Adipocyte (in vitro differentiated cells): Measurements from ENCODE around the gene RAPGEF5.

ENCODE experiments used
- DNase-seq: peaks from one replicate; pipeline ENCODE4 v3.0.0-alpha.2; 2015; ENCODE audit warnings: low read depth
- H3K27me3 ChIP-seq: replicated peaks from 2 replicates; pipeline ENCODE4 v1.7.0; 2013; ENCODE audit warnings: mild to moderate bottlenecking, low read length, moderate library complexity; ENCODE audit not compliant: control insufficient read depth, insufficient read depth
- H3K36me3 ChIP-seq: 2 replicates; pipeline ENCODE4 v1.7.0; 2013; ENCODE audit warnings: low read length, mild to moderate bottlenecking, moderate library complexity; ENCODE audit not compliant: control insufficient read depth, insufficient read depth, severe bottlenecking
- H3K4me1 ChIP-seq: 2 replicates; pipeline ENCODE4 v1.7.0; 2013; ENCODE audit warnings: mild to moderate bottlenecking, low read length, moderate library complexity; ENCODE audit not compliant: control insufficient read depth, insufficient read depth
- H3K4me3 ChIP-seq: 2 replicates; pipeline ENCODE4 v1.7.0; 2013; ENCODE audit warnings: mild to moderate bottlenecking, low read length, moderate library complexity
- H3K9ac ChIP-seq: 2 replicates; pipeline ENCODE4 v1.7.0; 2013; ENCODE audit warnings: mild to moderate bottlenecking, low read length, moderate library complexity
- H3K9me3 ChIP-seq: 2 replicates; pipeline ENCODE4 v1.7.0; 2013; ENCODE audit warnings: mild to moderate bottlenecking, low read length, moderate library complexity; ENCODE audit not compliant: control insufficient read depth

Gene RAPGEF5

GRCh38 chr7:22234227-22234626 lies 122.7 kb downstream of the RAPGEF5 start:
- H3K36me3 ChIP-seq, result no peaks in the 10 kb centered on the region
- no peak for DNase-seq
- no peak overlapping the region for H3K4me3 ChIP-seq
- peaks cover 13% of the 10 kb centered on the region for H3K4me1 ChIP-seq
- no peak overlapping the region for H3K9ac ChIP-seq
- no peaks in the 10 kb centered on the region for H3K9me3 ChIP-seq
- H3K27me3 ChIP-seq, result no peaks in the 10 kb centered on the region

- Histone ChIP-seq H3K9me3 (no peaks in the 10 kb centered on the region), H3K36me3 (no peaks in the 10 kb centered on the region), H3K9ac (no peak overlapping the region), H3K27me3 (no peaks in the 10 kb centered on the region), H3K4me1 (peaks cover 12% of the 10 kb centered on the region), H3K4me3 (no peak overlapping the region)
- DNase-seq, result no peak
Observed at GRCh38 chr7:22231806-22232205, 125.1 kb downstream of the RAPGEF5 start.

GRCh38 chr7:22231141-22231540 lies 125.8 kb downstream of the RAPGEF5 start:
- Histone ChIP-seq H3K4me1 (peaks cover 12% of the 10 kb centered on the region), H3K27me3 (no peaks in the 10 kb centered on the region), H3K9ac (no peak overlapping the region), H3K9me3 (no peaks in the 10 kb centered on the region), H3K4me3 (no peak overlapping the region), H3K36me3 (no peaks in the 10 kb centered on the region)
- DNase-seq, result no peak

- H3K9me3 ChIP-seq, result no peaks in the 10 kb centered on the region
Observed at GRCh38 chr7:22230238-22230637, 126.7 kb downstream of the RAPGEF5 start.

GRCh38 chr7:22229148-22229547 lies 127.8 kb downstream of the RAPGEF5 start:
- Histone ChIP-seq H3K36me3 (no peaks in the 10 kb centered on the region), H3K9me3 (no peaks in the 10 kb centered on the region), H3K4me3 (no peak overlapping the region), H3K27me3 (no peaks in the 10 kb centered on the region), H3K9ac (no peak overlapping the region), H3K4me1 (peaks cover 16% of the 10 kb centered on the region)
- DNase-seq, result no peak

More at GRCh38 chr7:22230238-22230637, 126.7 kb downstream of the RAPGEF5 start:
- Histone ChIP-seq H3K9ac (no peak overlapping the region), H3K36me3 (no peaks in the 10 kb centered on the region), H3K4me1 (peaks cover 12% of the 10 kb centered on the region), H3K4me3 (no peak overlapping the region), H3K27me3 (no peaks in the 10 kb centered on the region)
- no peak for DNase-seq

GRCh38 chr7:22223807-22224206 lies 133.1 kb downstream of the RAPGEF5 start:
- no peak for DNase-seq
- Histone ChIP-seq H3K36me3 (no peaks in the 10 kb centered on the region), H3K27me3 (no peaks in the 10 kb centered on the region), H3K4me3 (no peak overlapping the region), H3K9me3 (no peaks in the 10 kb centered on the region), H3K9ac (no peak overlapping the region), H3K4me1 (peaks cover 32% of the 10 kb centered on the region)

GRCh38 chr7:22220941-22221340 lies 136.0 kb downstream of the RAPGEF5 start:
- Histone ChIP-seq H3K36me3 (no peaks in the 10 kb centered on the region), H3K9me3 (no peaks in the 10 kb centered on the region), H3K4me3 (no peak overlapping the region), H3K27me3 (no peaks in the 10 kb centered on the region), H3K4me1 (peaks cover 32% of the 10 kb centered on the region), H3K9ac (no peak overlapping the region)
- no peak for DNase-seq

DNA sequence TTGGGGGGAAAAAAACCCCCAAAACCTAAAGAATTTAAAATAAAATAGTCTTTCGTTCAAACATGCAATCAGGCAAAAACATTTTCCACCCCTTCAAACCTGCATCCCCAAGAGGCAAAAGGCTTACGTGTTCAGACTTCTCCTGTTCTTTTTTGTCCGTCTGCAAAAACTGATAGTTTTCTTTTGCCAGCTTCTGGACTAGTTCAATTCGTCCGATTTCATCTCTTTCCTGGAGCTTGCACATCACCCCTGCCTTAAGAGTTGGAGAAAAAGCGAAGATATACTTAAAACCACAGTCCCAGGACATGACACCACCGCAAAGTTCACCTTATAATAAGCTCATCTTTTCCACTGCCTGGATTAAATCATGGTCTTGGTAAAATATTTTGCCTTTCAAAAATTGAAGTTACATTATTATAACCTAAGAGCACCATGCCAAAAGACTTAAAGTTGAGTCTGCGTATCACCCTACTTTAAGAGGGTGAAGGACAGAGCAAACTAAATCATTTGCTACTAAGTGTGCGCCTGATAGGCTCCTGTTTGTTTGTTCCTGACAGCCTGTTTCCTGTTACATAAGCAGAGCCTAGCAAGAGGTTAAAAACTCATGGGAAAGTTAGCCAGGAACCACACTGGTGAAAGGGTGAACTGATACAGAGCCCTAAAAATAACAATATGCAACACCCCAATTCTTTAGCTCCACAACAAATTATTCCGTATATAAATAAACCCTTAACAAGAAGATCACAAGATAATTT lies 137.0 kb downstream of the RAPGEF5 start:
- peak overlapping the region; percentile 6 for H3K9ac ChIP-seq
- no peaks in the 10 kb centered on the region for H3K36me3 ChIP-seq
- H3K27me3 ChIP-seq, result no peaks in the 10 kb centered on the region
- no peak for DNase-seq
- peaks cover 32% of the 10 kb centered on the region for H3K4me1 ChIP-seq
- no peak overlapping the region for H3K4me3 ChIP-seq
- H3K9me3 ChIP-seq, result no peaks in the 10 kb centered on the region

DNA sequence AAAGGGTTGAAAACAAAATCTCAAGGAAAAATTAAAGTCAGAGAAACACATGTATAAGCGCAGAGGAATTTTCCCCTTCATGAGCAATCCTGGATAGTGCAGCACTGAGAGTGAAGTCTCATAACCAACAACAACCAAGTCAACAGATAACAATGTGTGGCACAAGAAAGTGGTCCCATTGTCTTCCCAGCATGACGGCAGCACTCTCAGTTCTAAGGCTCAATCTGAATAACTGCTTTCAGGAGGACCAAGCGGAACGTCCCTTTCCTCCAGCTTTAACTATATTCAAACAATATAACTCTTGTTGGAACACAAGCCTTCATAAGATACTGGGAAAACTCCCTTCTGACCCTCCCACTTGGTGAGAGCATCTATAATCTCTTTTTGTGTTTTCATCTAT lies 137.9 kb downstream of the RAPGEF5 start:
- DNase-seq, result no peak

DNA sequence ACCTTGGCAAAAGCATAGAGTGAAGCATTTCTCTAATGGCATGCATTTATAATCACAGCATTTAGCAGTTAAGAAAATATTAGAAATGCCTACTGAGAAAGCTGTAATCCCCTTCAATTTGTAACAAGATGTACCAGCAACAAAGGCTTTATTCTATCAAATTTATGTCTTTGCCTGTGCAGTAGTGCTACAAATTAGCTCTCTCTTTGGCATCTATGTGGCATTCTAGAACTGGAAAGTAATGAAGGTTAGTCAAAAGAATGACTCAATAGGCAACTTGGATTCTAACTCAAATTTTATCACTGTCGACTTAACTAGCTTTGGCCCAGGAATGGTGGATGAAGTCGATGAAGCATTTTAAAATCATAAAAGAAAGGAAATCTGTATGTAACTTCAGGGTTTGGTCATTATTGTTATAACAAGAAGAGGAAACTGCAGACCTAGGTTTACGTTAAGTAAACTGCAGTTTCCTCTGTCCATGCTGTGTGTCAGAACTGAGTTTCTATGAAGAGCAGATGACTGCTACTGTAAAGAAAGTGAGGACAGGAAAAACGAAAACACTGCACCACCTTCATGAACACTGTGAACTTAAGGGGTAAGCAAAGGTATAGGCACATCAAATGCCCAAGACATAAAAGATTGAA lies 140.0 kb downstream of the RAPGEF5 start:
- Histone ChIP-seq H3K36me3 (no peaks in the 10 kb centered on the region), H3K27me3 (no peaks in the 10 kb centered on the region), H3K4me1 (peaks cover 20% of the 10 kb centered on the region), H3K4me3 (no peak overlapping the region), H3K9me3 (no peaks in the 10 kb centered on the region), H3K9ac (no peak overlapping the region)
- DNase-seq, result no peak

More for the DNA sequence above, 137.9 kb downstream of the RAPGEF5 start:
- Histone ChIP-seq H3K27me3 (no peaks in the 10 kb centered on the region), H3K4me1 (peaks cover 26% of the 10 kb centered on the region), H3K4me3 (no peak overlapping the region), H3K9ac (no peak overlapping the region), H3K9me3 (no peaks in the 10 kb centered on the region), H3K36me3 (no peaks in the 10 kb centered on the region)

DNA sequence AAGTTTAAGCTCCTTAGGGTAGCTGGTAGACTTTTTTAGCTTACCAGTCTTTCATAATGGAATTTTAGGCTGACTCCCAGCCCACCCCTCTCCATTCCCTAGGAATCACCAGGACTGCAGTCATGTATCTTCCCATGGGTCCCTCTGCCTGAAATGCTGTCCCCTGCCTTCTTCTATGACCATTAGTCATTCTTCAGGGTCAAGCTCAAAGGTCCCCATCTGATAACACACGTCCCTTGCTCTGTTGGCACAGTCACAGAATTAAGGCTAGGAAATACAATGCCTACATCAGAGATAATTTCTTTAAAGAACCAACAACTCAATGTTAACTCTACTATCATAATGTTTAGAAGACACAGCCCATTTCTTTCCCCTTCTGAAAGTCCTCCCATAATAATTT lies 140.6 kb downstream of the RAPGEF5 start:
- H3K36me3 ChIP-seq, result no peaks in the 10 kb centered on the region
- H3K4me1 ChIP-seq, result peaks cover 20% of the 10 kb centered on the region
- H3K9me3 ChIP-seq, result no peaks in the 10 kb centered on the region
- H3K4me3 ChIP-seq, result no peak overlapping the region
- H3K27me3 ChIP-seq, result no peaks in the 10 kb centered on the region
- H3K9ac ChIP-seq, result no peak overlapping the region
- DNase-seq, result no peak
